ENCODE measurements around the gene FHIT. TPM values are rescaled to one million over a fixed set of nuclear protein-coding genes. Genes with fewer than 3 reads are reported as not detected.

FHIT gene
- total and polyA plus RNA-seq, 11 donors, result 4.2 to 26.8 (median 16.5) TPM

- Histone ChIP-seq H3K9me3 (no peaks in the 10 kb centered on the region), H3K36me3 (no peaks in the 10 kb centered on the region), H3K27ac (no peak overlapping the region), H3K4me1 (peaks cover 0 to 7% (median 0%) of the 10 kb centered on the region in 12 donors), H3K27me3 (no peaks in the 10 kb centered on the region), H3K4me3 (no peak overlapping the region)
- no peak for DNase-seq
- peak; percentile 41 to 73 (median 54) for ATAC-seq
- WGBS, 4 donors, result 80 to 87% (median 86%) methylated on average over 3 of the region's 3 CpGs
- intact Hi-C loops (cut with DNase I), result no loop called here
- TF ChIP-seq POLR2A (IDR thresholded peaks at IDR 0.05) (no peak), CTCF (IDR thresholded peaks at IDR 0.05) (no peak)
Observed at GRCh38 chr3:60603860-60604259, 647.4 kb downstream of the FHIT start.

GRCh38 chr3:60600848-60601247, 650.4 kb downstream of the FHIT start:
- H3K27me3 ChIP-seq, result no peaks in the 10 kb centered on the region
- ATAC-seq (no peak), DNase-seq (no peak)
- H3K4me1 ChIP-seq, result peaks cover 0 to 7% (median 0%) of the 10 kb centered on the region in 12 donors
- intact Hi-C loops (cut with DNase I), result no loop called here
- no peaks in the 10 kb centered on the region for H3K36me3 ChIP-seq
- no peak overlapping the region for H3K4me3 ChIP-seq
- H3K27ac ChIP-seq, result no peak overlapping the region
- TF ChIP-seq CTCF (IDR thresholded peaks at IDR 0.05) (no peak), POLR2A (IDR thresholded peaks at IDR 0.05) (no peak)
- WGBS, 4 donors, result 86 to 93% (median 91%) methylated on average over 4 of the region's 4 CpGs
- no peaks in the 10 kb centered on the region for H3K9me3 ChIP-seq

GRCh38 chr3:60599586-60599985, 651.7 kb downstream of the FHIT start:
- Histone ChIP-seq H3K36me3 (no peaks in the 10 kb centered on the region), H3K27me3 (no peaks in the 10 kb centered on the region), H3K4me1 (peaks cover 0 to 7% (median 0%) of the 10 kb centered on the region in 12 donors), H3K27ac (no peak overlapping the region), H3K9me3 (no peaks in the 10 kb centered on the region), H3K4me3 (no peak overlapping the region)
- DNase-seq, result no peak
- intact Hi-C loops (cut with DNase I), result no loop called here
- 60 to 90% (median 84%) methylated on average over 1 of the region's 1 CpG for WGBS, 4 donors
- no peak for ATAC-seq
- no peak for TF ChIP-seq CTCF (IDR thresholded peaks at IDR 0.05)
- no peak for TF ChIP-seq POLR2A (IDR thresholded peaks at IDR 0.05)

GRCh38 chr3:60598671-60599070, 652.6 kb downstream of the FHIT start:
- Histone ChIP-seq H3K4me3 (no peak overlapping the region), H3K4me1 (peaks cover 0 to 9% (median 4%) of the 10 kb centered on the region in 12 donors), H3K27ac (no peak overlapping the region), H3K36me3 (no peaks in the 10 kb centered on the region), H3K9me3 (no peaks in the 10 kb centered on the region), H3K27me3 (no peaks in the 10 kb centered on the region)
- TF ChIP-seq POLR2A (IDR thresholded peaks at IDR 0.05) (no peak), CTCF (IDR thresholded peaks at IDR 0.05) (no peak)
- 66 to 80% (median 75%) methylated on average over 2 of the region's 2 CpGs for WGBS, 4 donors
- intact Hi-C loops (cut with DNase I), result no loop called here
- DNase-seq, result no peak
- no peak for ATAC-seq
